Measurements from ENCODE around the gene C11orf16.

Gene C11orf16

GRCh38 chr11:8928981-8929615, 3.6 kb downstream of the C11orf16 start:
- Histone ChIP-seq H3K27me3 (ENCODE audit: insufficient read depth, low read length) (no peaks in the 10 kb centered on the region), H3K79me2 (ENCODE audit: insufficient read depth, low read length) (no peaks in the 10 kb centered on the region), H3K9me3 (ENCODE audit: low read length) (no peaks in the 10 kb centered on the region), H4K20me1 (ENCODE audit: insufficient read depth, low read length) (no peaks in the 10 kb centered on the region), H3K27ac (ENCODE audit: low read depth, low read length, poor library complexity, severe bottlenecking) (no peak overlapping the region), H3K36me3 (ENCODE audit: insufficient read depth, low read length) (no peaks in the 10 kb centered on the region), H3F3A (ENCODE audit: insufficient read depth, low read length) (no peaks in the 10 kb centered on the region), H3K9ac (ENCODE audit: low read length) (no peak overlapping the region), H3K4me3 (ENCODE audit: low read depth, low read length, poor library complexity, severe bottlenecking) (no peak overlapping the region), H2AFZ (ENCODE audit: low read length) (no peak overlapping the region), H3K4me1 (ENCODE audit: insufficient read depth, low read length, severe bottlenecking) (no peaks in the 10 kb centered on the region), H3K9me2 (ENCODE audit: low read depth, low read length) (no peaks in the 10 kb centered on the region), H3K4me2 (ENCODE audit: low read length) (no peak overlapping the region)
- TF ChIP-seq EZH2 (IDR thresholded peaks at IDR 0.05; ENCODE audit: borderline replicate concordance, low read length) (no peak), CTCF (IDR thresholded peaks at IDR 0.05; ENCODE audit: low read length) (no peak)

DNA sequence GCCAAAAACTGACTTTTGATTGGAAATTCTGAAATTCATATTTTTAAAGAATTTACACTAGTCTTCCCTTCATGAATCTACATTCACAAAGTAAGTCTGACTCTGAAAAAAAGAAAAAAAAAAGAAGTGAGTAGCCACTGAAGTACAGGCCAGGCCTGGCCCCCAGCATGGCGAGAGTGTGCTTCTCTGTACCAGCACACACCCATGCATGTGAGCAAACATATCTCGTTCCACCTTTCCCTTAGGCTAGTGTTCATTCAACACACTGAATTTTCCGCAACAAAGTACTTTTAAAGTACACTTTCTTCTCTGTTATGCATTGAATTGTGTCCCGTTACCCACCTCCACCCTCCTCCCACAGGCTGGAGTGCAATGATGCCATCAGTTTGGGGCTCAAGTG, 4.5 kb downstream of the C11orf16 start:
- H2AFZ ChIP-seq (ENCODE audit: low read length): no peak overlapping the region
- H3K9ac ChIP-seq (ENCODE audit: low read length): no peak overlapping the region
- no peak overlapping the region for H3K4me2 ChIP-seq (ENCODE audit: low read length)
- H3K27ac ChIP-seq (ENCODE audit: low read depth, low read length, poor library complexity, severe bottlenecking): no peak overlapping the region
- H3F3A ChIP-seq (ENCODE audit: insufficient read depth, low read length): no peaks in the 10 kb centered on the region
- no peaks in the 10 kb centered on the region for H3K79me2 ChIP-seq (ENCODE audit: insufficient read depth, low read length)
- H3K9me3 ChIP-seq (ENCODE audit: low read length): no peaks in the 10 kb centered on the region
- no peaks in the 10 kb centered on the region for H4K20me1 ChIP-seq (ENCODE audit: insufficient read depth, low read length)
- no peak overlapping the region for H3K4me3 ChIP-seq (ENCODE audit: low read depth, low read length, poor library complexity, severe bottlenecking)
- no peak for TF ChIP-seq CTCF (IDR thresholded peaks at IDR 0.05; ENCODE audit: low read length)
- TF ChIP-seq EZH2 (IDR thresholded peaks at IDR 0.05; ENCODE audit: borderline replicate concordance, low read length): no peak
- H3K36me3 ChIP-seq (ENCODE audit: insufficient read depth, low read length): no peaks in the 10 kb centered on the region
- H3K4me1 ChIP-seq (ENCODE audit: insufficient read depth, low read length, severe bottlenecking): no peaks in the 10 kb centered on the region
- no peaks in the 10 kb centered on the region for H3K27me3 ChIP-seq (ENCODE audit: insufficient read depth, low read length)
- no peaks in the 10 kb centered on the region for H3K9me2 ChIP-seq (ENCODE audit: low read depth, low read length)

- Histone ChIP-seq H3K27me3 (ENCODE audit: insufficient read depth, low read length) (no peaks in the 10 kb centered on the region), H3K4me2 (ENCODE audit: low read length) (no peak overlapping the region), H3K79me2 (ENCODE audit: insufficient read depth, low read length) (no peaks in the 10 kb centered on the region), H4K20me1 (ENCODE audit: insufficient read depth, low read length) (no peaks in the 10 kb centered on the region), H3K27ac (ENCODE audit: low read depth, low read length, poor library complexity, severe bottlenecking) (no peak overlapping the region), H3K9ac (ENCODE audit: low read length) (no peak overlapping the region), H3K4me1 (ENCODE audit: insufficient read depth, low read length, severe bottlenecking) (no peaks in the 10 kb centered on the region), H3K9me3 (ENCODE audit: low read length) (no peaks in the 10 kb centered on the region), H2AFZ (ENCODE audit: low read length) (no peak overlapping the region), H3K4me3 (ENCODE audit: low read depth, low read length, poor library complexity, severe bottlenecking) (no peak overlapping the region), H3K36me3 (ENCODE audit: insufficient read depth, low read length) (no peaks in the 10 kb centered on the region), H3F3A (ENCODE audit: insufficient read depth, low read length) (no peaks in the 10 kb centered on the region), H3K9me2 (ENCODE audit: low read depth, low read length) (no peaks in the 10 kb centered on the region)
- TF ChIP-seq CTCF (IDR thresholded peaks at IDR 0.05; ENCODE audit: low read length) (no peak), EZH2 (IDR thresholded peaks at IDR 0.05; ENCODE audit: borderline replicate concordance, low read length) (no peak)
These were observed 5.5 kb downstream of the C11orf16 start for GRCh38 chr11:8927233-8927632.

All from OCI-LY1 (cell line).